SK-N-SH treated with all-trans-retinoic acid at 6 μM for 48 hours (cell line): ENCODE results near the gene PNKD.

Source experiments
- ESRRG ChIP-seq: fragments of 250-450 bp; sonication (Bioruptor Pico); IDR thresholded peaks from 2 replicates; pipeline ENCODE4 v1.6.1; 2021; ENCODE audit warnings: mild to moderate bottlenecking
- ZNF70 ChIP-seq: fragments of 450-650 bp; formaldehyde crosslinking; IDR thresholded peaks from 2 replicates; pipeline ENCODE4 v1.5.0; 2020; ENCODE audit warnings: mild to moderate bottlenecking, moderate library complexity

DNA sequence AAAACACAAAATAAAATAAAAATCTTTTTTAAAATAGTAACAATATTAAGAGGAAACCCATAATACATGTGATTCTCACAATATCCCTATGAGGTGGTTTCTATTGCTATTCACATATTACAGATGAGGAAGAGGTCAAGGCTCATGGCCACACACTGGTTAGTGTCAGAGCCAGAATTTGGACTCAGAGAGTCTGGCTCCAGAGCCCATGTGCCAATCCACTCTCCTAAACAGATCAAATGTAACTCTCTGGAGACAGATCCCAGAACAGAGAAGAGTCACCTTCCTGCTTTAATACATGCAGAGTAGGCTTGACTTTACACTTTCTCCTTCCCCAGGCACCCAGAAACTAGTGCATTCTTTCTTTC, 101.6 kb downstream of the PNKD start:
- TF ChIP-seq ESRRG, result no peak
- no peak for TF ChIP-seq ZNF70 (CRISPR knock-in tag)
